Measurements from ENCODE around the gene EEF1A2. TPM values are rescaled to one million over a fixed set of nuclear protein-coding genes. Genes with fewer than 3 reads are reported as not detected.

Gene EEF1A2
- total RNA-seq, 4 donors from 2014 or later, result 13.3 to 26.8 (median 22.9) TPM

GRCh38 chr20:63497138-63497945 is 1.5 kb downstream of the EEF1A2 start:
- DNase-seq (ENCODE audit: low spot score in 2 of 2), result no peak
- intact Hi-C loops (cut with DNase I; ENCODE audit: low total_unique reads), result no loop called here
- H3K4me3 ChIP-seq (ENCODE audit: low read depth, poor library complexity, severe bottlenecking), result no peak overlapping the region
- WGBS, 2 donors, result 55 to 58% methylated on average over 20 of the region's 20 CpGs
- TF ChIP-seq CTCF (IDR thresholded peaks at IDR 0.05), result no peak
- no peak for TF ChIP-seq POLR2A (IDR thresholded peaks at IDR 0.05)

GRCh38 chr20:63496596-63497120 is 2.2 kb downstream of the EEF1A2 start:
- no peak for DNase-seq (ENCODE audit: low spot score in 2 of 2)
- WGBS, 2 donors, result 66 to 68% methylated on average over 9 to 15 of the region's 16 CpGs
- TF ChIP-seq POLR2A (IDR thresholded peaks at IDR 0.05) (no peak), CTCF (IDR thresholded peaks at IDR 0.05) (no peak)
- intact Hi-C loops (cut with DNase I; ENCODE audit: low total_unique reads), result no loop called here
- H3K4me3 ChIP-seq (ENCODE audit: low read depth, poor library complexity, severe bottlenecking), result no peak overlapping the region

GRCh38 chr20:63495741-63496595 is 2.9 kb downstream of the EEF1A2 start:
- intact Hi-C loops (cut with DNase I; ENCODE audit: low total_unique reads), result no loop called here

GRCh38 chr20:63495167-63495720 is 3.6 kb downstream of the EEF1A2 start:
- H3K4me3 ChIP-seq (ENCODE audit: low read depth, poor library complexity, severe bottlenecking), result no peak overlapping the region
- intact Hi-C loops (cut with DNase I; ENCODE audit: low total_unique reads), result no loop called here
- 76 to 84% methylated on average over 5 to 6 of the region's 8 CpGs for WGBS, 2 donors

More at GRCh38 chr20:63495741-63496595, 2.9 kb downstream of the EEF1A2 start:
- no peak for DNase-seq (ENCODE audit: low spot score in 2 of 2)
- H3K4me3 ChIP-seq (ENCODE audit: low read depth, poor library complexity, severe bottlenecking), result no peak overlapping the region
- WGBS, 2 donors, result 18 to 48% methylated on average over 23 to 38 of the region's 48 CpGs
- peak in 1 of 3 donors; percentile 35 for TF ChIP-seq CTCF (IDR thresholded peaks at IDR 0.05)
- no peak for TF ChIP-seq POLR2A (IDR thresholded peaks at IDR 0.05)

More at GRCh38 chr20:63495167-63495720, 3.6 kb downstream of the EEF1A2 start:
- no peak for DNase-seq (ENCODE audit: low spot score in 2 of 2)
- TF ChIP-seq POLR2A (IDR thresholded peaks at IDR 0.05) (no peak), CTCF (IDR thresholded peaks at IDR 0.05) (no peak)

Measured in lower leg skin (tissue), 4 donors.